Left renal cortex interstitium (tissue), 4 donors: ENCODE measurements around the gene PHIP. TPM values are rescaled to one million over a fixed set of nuclear protein-coding genes. Genes with fewer than 3 reads are reported as not detected.

Experiments used
- DNase-seq, 4 donors: peaks; one replicate each; pipeline ENCODE4 v3.0.0-alpha.2; 2013; ENCODE audit warnings: low read depth in 4 of 4, low spot score in 2 of 4, missing footprints in 1 of 4
- polyA plus RNA-seq, 4 donors: library from polyadenylated mRNA; unstranded; fragments of 120-200 nt; gene quantifications; one replicate each; pipeline ENCODE4 v1.2.1, GENCODE V29; 2013; ENCODE audit not compliant: insufficient read length in 4 of 4

The PHIP gene
- polyA plus RNA-seq, 4 donors: 46.5 to 66.5 (median 52.5) TPM

DNA sequence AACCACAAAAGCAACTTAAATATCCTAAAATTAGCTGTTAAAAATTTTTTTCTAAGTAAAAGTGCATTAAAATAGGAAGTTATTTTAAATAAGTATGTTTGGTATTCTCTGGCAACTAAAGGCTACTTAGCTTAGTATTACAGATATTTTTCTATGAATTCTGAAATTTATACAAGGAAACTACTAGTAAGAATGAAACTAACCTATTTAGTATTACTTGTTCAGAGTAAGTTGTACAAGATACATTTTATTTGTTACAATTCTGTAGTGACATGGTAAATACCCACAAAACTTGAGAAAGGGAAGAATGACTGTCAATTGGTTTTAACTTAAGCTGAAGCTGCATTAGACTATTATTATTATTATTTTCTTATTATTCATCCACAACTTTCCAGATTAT lies 6.5 kb downstream of the PHIP start:
- no peak for DNase-seq

DNA sequence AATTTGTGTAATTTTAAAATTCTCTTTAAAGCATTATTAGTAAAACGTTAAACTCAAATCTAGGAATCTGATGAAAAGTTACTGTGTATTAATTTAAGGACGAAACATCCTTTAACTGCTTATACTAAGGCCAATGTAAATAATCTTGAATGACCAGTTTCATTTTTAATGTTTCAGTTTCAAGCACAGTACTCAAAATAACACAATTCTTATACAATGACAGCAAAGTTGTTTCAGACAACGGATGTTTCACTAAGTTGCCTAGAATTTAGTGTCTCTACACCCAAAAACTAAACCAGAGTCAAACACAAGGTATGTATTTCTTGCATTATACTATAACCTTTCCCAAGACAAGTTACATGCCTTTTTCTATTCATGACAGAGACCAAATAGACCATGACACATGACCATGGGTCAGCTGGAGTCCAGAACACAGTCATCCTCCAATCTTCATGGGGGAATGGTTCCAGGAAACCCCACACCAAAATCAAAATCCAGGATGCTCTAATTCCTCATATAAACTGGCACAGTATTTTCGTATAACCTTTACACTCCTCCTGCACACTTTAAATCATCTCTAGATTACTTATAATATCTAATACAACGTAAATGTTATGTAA lies 7.7 kb downstream of the PHIP start:
- DNase-seq: no peak

- no peak for DNase-seq
These were observed 11.2 kb downstream of the PHIP start for GRCh38 chr6:79066828-79067227.

GRCh38 chr6:79066330-79066729 lies 11.7 kb downstream of the PHIP start:
- no peak for DNase-seq

DNA sequence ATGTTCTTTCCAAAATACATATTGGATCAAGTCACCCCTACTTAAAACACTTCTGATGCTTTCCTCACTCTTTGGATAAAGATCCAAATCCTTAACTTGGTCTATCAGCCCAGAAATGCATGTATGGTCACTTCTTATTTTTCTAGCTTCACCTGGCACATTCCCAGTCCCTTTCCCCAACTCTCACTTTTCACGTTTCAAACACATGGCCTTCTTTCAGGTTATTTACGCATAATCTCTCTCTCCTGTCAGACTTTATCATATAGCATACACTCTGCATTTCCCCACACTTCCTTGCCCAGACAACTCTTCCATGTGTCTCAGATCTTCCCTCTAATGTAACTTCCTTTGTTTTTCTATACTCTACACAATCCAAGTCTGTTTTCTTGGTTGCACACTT lies 12.8 kb downstream of the PHIP start:
- DNase-seq: no peak

DNA sequence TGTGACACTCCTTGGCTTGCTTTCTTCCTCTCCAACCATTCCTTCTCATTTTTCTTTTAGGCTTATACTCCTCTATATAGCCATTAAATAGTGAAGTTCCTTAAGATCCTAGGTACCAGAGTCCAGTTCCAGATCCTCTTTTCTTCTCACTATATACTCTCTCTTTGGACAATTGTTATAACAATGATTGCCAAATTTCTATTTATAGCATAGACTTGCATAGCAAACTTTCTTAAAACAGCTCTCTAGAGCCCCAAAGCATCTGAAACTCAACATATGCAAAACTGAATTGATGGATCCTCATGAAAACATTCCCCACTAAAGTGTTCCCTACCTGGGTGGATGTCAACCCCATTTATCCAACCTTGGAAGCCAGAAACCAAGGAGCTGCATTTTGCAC lies 13.4 kb downstream of the PHIP start:
- DNase-seq: no peak

- DNase-seq: no peak
These were observed 15.3 kb downstream of the PHIP start for GRCh38 chr6:79062708-79063107.

GRCh38 chr6:79057746-79058145 lies 20.3 kb downstream of the PHIP start:
- DNase-seq: no peak

- DNase-seq: no peak
These were observed 21.8 kb downstream of the PHIP start for GRCh38 chr6:79056226-79056625.

GRCh38 chr6:79048611-79049010 lies 29.4 kb downstream of the PHIP start:
- no peak for DNase-seq

GRCh38 chr6:79047072-79047471 lies 31.0 kb downstream of the PHIP start:
- no peak for DNase-seq

DNA sequence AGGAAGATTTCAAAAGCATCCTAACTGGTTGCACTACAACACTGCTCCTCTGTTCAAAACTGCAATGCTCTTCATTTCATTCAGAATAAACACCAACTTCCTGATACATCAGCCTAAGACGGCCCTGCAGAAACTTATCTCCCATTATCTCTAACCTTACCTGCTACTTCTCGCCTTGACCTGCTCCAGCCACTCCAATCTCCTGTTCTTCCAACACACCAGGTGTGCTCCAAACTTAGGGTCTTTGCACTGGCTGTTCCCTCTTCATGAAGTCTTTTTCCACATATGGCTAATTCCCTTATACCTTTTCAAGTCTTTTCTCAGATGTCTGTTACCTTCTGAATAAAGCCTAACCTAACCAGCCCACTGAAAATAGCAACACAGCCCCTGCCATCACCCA lies 32.1 kb downstream of the PHIP start:
- no peak for DNase-seq

GRCh38 chr6:79042799-79043126 lies 35.3 kb downstream of the PHIP start:
- DNase-seq: no peak

DNA sequence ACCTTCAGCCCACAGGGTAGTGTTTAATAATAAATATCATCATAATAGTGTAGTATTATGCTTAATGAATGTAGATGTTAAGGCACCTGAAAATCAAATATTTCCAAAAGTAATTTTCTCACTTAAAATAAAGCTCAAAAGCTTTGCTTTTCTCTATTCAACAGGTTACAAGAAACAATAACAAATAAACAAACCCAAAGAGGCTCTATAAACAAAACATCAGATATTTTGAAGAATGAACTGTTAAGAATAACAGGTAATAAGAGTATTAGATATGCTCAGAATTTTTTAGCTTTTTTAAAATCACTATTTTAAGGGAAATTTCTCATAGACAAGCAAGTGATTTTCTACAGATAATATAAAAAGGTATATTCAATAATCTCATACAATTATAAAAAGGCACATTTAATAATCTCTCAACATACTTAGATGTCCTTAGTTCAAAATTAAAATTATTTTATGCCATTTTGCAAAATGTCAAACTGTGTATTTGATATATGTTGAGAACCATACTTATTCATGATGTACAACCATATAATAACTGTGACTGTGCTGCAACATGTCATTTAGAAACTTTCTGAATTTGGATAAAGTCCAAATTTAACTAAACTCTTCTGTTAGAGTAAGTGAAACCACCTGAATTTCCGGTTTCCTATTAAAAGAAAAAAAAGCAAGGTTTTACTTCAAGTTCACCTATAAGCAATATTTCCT lies 35.8 kb downstream of the PHIP start:
- DNase-seq: no peak

- DNase-seq: no peak
These were observed 38.0 kb downstream of the PHIP start for GRCh38 chr6:79040083-79040482.

DNA sequence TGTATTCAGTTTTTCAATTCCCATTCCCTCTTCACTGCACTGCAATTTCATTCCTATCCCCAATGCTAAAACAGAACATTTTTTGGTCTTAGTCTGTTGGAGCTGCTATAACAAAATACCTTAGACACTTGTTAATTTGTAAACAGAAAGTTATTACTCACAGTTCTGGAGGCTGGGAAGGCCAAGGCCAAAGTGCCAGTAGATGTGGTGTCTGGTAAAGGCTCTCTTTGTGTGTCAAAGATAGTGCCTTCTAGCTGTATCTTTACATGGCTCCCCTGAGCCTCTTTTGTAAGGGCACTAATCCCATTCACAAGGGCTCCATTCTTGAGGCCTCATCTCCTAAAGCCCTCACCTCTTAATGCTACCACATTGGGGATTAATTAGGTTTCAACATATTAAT lies 40.0 kb downstream of the PHIP start:
- no peak for DNase-seq

DNA sequence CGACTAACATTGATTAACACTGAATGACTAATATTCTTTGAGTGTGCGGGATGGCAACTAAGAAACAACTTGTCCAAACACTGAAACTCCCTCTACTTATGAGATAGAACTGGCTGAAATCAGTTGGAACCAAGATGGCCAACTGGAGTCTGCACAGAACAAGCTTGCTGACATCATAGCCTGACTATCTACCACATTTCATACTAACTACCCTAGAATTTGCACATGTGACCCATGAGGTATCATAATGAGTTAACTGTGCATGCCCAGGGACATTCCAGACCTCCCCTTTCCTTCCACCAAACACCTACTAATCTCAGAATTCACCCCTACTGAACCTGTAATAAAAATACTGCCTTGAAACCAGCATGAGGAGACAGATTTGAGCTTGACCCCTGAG lies 43.2 kb downstream of the PHIP start:
- no peak for DNase-seq

DNA sequence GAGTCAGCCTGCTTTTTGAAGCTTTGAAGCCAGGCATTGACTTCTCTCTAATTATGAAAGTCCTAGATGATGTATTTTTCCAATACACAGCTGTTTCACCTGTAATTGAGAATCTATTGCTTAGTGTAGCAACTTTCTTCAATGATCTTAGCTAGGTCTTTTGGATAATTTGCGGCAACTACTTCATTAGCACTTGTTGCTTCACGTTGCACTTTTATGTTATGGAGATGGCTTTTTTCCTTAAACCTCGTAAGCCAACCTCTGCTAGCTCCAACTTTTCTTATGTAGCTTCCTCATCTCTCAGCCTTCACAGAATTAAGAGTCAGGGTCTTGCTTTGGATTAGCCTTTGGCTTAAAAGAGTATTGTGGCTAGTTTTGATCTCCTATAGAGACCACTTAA lies 44.8 kb downstream of the PHIP start:
- no peak for DNase-seq

GRCh38 chr6:79031821-79032590 lies 46.0 kb downstream of the PHIP start:
- DNase-seq: no peak

- DNase-seq: no peak
These were observed 47.5 kb downstream of the PHIP start for GRCh38 chr6:79030511-79030910.

DNA sequence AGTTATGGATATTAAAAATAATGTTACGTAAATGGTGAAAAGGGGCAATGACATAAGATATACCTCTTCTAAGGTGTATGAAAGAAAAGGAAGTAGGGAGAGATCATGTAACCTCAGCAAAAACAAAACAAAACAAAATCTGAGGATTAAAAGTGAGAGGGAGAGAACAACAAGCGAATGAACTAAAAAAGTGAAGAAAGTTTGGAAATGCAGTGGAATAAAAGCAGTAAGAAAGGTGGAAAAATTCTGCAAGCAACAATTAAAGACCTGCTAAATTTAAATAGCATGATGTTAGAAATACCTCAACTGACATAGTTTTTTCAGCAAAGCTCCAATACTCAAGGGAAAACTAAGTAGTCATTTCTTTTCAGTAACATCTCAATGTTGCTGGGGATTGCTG lies 48.0 kb downstream of the PHIP start:
- no peak for DNase-seq
